ENCODE measurements around the gene VIM.

GRCh38 chr10:17190602-17191001 is 37.4 kb upstream of the VIM start:
- no peak for TF ChIP-seq POLR2A (IDR thresholded peaks at IDR 0.05)
- TF ChIP-seq CTCF (IDR thresholded peaks at IDR 0.05): no peak
- TF ChIP-seq EP300 (IDR thresholded peaks at IDR 0.05): no peak
- no peak for TF ChIP-seq POLR2AphosphoS5 (IDR thresholded peaks at IDR 0.05)

Data from upper lobe of left lung (tissue), 4 donors.